ENCODE results near the gene TRAK2. TPM values are rescaled to one million over a fixed set of nuclear protein-coding genes. Genes with fewer than 3 reads are reported as not detected.

Gene TRAK2
- total and polyA plus RNA-seq, 7 donors, result 17.0 to 76.5 (median 48.9) TPM

DNA sequence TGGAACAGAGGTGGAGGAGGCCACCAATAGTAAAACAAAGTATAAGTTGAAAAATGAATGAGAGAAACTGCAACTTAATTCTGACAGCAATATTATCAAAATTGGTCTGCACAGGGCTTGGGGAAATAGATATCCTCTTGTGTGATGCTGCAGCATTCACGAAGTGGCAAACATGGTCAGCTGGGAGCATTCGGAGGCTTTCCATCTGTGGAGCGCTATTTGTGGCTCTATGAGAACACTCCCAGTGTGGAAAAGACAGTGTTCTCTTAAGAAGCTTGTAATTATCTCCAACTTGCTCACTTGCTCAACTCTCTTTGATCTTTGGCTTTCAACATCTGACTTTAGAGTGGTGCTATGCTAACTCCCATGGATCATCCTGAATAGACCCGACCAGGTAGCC is 91.0 kb downstream of the TRAK2 start:
- Histone ChIP-seq H3K4me1 (peaks cover 0 to 11% (median 5%) of the 10 kb centered on the region in 4 donors), H3K9me3 (no peaks in the 10 kb centered on the region), H3K27ac (no peak overlapping the region), H3K4me3 (no peak overlapping the region), H3K36me3 (peaks cover 0 to 8% (median 0%) of the 10 kb centered on the region in 4 donors), H3K27me3 (no peaks in the 10 kb centered on the region)
- 96 to 97% methylated on average over 4 of the region's 4 CpGs for WGBS, 2 donors
- intact Hi-C loops (cut with DNase I), result no loop called here
- TF ChIP-seq POLR2A (IDR thresholded peaks at IDR 0.05), result no peak
- TF ChIP-seq EP300 (IDR thresholded peaks at IDR 0.05), result no peak
- no peak for TF ChIP-seq POLR2AphosphoS5 (IDR thresholded peaks at IDR 0.05)
- TF ChIP-seq, protein P1, sequence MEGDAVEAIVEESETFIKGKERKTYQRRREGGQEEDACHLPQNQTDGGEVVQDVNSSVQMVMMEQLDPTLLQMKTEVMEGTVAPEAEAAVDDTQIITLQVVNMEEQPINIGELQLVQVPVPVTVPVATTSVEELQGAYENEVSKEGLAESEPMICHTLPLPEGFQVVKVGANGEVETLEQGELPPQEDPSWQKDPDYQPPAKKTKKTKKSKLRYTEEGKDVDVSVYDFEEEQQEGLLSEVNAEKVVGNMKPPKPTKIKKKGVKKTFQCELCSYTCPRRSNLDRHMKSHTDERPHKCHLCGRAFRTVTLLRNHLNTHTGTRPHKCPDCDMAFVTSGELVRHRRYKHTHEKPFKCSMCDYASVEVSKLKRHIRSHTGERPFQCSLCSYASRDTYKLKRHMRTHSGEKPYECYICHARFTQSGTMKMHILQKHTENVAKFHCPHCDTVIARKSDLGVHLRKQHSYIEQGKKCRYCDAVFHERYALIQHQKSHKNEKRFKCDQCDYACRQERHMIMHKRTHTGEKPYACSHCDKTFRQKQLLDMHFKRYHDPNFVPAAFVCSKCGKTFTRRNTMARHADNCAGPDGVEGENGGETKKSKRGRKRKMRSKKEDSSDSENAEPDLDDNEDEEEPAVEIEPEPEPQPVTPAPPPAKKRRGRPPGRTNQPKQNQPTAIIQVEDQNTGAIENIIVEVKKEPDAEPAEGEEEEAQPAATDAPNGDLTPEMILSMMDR (IDR thresholded peaks at IDR 0.05), result no peak
- no peak for DNase-seq

DNA sequence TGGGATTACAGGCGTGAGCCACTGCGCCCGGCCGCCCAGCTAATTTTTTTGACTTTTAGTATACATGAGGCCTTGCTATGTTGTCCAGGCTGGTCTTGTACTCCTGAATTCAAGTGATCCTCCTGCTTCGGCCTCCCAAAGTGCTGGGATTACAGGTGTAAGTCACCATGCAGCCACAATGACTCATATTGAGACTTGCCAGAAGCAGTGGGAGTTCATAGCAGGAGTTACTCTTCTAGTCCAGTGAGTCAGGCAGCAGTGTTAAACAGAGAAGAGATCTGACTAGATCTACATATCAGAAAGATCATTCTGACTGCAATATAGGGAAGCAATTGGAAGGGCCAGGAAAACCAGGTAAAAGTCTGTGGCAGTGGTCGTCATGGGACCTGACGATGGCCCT is 92.6 kb downstream of the TRAK2 start:
- TF ChIP-seq POLR2AphosphoS5 (IDR thresholded peaks at IDR 0.05) (no peak), EP300 (IDR thresholded peaks at IDR 0.05) (no peak)
- 79 to 91% methylated on average over 7 of the region's 7 CpGs for WGBS, 2 donors

DNA sequence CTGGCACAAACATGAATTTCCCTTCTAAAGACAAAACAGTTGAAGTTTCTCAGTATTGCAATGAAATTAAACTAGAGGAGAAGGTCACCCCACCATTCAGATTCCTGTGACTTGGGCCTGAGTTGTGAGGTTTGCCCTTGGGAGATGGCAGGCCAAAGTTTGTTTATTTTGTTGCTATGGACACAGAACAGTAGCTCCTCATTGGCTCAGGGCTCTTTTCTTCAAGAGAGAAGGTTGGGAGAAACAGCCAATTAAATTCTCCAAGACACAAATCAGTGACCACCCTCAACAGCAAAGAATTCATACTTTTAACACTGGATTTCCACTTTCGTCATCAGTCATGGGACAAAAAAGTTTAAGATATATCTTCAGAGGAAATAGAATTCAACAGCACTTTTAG is 94.0 kb downstream of the TRAK2 start, which contains the start of gene FLACC1:
Gene FLACC1, minus strand, starts transcription at position 125 of the 400 bp plus-strand sequence. CDS start 5,941 bp downstream, outside the sequence.
- DNase-seq, result no peak
- WGBS, 2 donors, result 72 to 76% methylated on average over 1 of the region's 1 CpG
- Histone ChIP-seq H3K9me3 (no peaks in the 10 kb centered on the region), H3K27ac (peak within 1 kb of the TSS in 2 of 4 donors; percentile 1 to 44), H3K36me3 (peaks cover 0 to 8% (median 0%) of the 10 kb centered on the region in 4 donors), H3K4me3 (peak within 1 kb of the TSS in 1 of 4 donors; percentile 4), H3K27me3 (no peaks in the 10 kb centered on the region), H3K4me1 (peaks cover 0 to 11% (median 5%) of the 10 kb centered on the region in 4 donors)
- TF ChIP-seq EP300 (IDR thresholded peaks at IDR 0.05), result no peak
- no peak for TF ChIP-seq POLR2A (IDR thresholded peaks at IDR 0.05)
- TF ChIP-seq, protein P1 (IDR thresholded peaks at IDR 0.05), result no peak
- peak in 1 of 4 donors; percentile 11 for TF ChIP-seq POLR2AphosphoS5 (IDR thresholded peaks at IDR 0.05)
- intact Hi-C loops (cut with DNase I), result no loop called here

More for the DNA sequence above, 92.6 kb downstream of the TRAK2 start:
- intact Hi-C loops (cut with DNase I), result no loop called here
- peaks cover 0 to 8% (median 0%) of the 10 kb centered on the region in 4 donors for H3K36me3 ChIP-seq
- H3K9me3 ChIP-seq, result no peaks in the 10 kb centered on the region
- H3K4me1 ChIP-seq, result peaks cover 0 to 11% (median 5%) of the 10 kb centered on the region in 4 donors
- H3K4me3 ChIP-seq, result no peak overlapping the region
- no peak overlapping the region for H3K27ac ChIP-seq
- no peaks in the 10 kb centered on the region for H3K27me3 ChIP-seq
- no peak for DNase-seq

DNA sequence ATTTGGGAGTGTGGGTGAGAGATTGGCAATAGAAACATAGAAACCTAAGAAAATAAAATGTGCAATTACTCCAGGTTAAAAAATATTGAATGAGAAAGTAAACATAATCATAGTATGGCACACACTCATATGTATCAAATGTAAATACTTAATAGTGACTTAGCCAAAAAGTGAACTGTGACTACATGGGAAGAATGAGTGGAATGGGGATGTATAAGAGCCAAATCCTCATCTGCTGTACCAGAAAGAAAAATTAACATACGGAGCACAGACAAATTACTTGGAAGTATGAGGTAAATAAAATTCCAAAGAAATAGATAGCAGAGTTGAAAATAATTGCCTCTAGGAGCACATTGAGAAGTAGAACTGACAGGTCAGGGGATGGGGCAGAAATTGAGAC is 98.1 kb downstream of the TRAK2 start:
- WGBS, 2 donors, result 78 to 94% methylated on average over 1 of the region's 1 CpG
- H3K4me1 ChIP-seq, result peaks cover 0 to 11% (median 5%) of the 10 kb centered on the region in 4 donors
- peaks cover 0 to 5% (median 0%) of the 10 kb centered on the region in 4 donors for H3K36me3 ChIP-seq
- DNase-seq, result no peak
- H3K27me3 ChIP-seq, result no peaks in the 10 kb centered on the region
- TF ChIP-seq, protein P1 (IDR thresholded peaks at IDR 0.05), result no peak
- TF ChIP-seq POLR2A (IDR thresholded peaks at IDR 0.05) (no peak), EP300 (IDR thresholded peaks at IDR 0.05) (no peak), POLR2AphosphoS5 (IDR thresholded peaks at IDR 0.05) (no peak)
- intact Hi-C loops (cut with DNase I), result no loop called here
- H3K27ac ChIP-seq, result peak overlapping the region in 1 of 4 donors; percentile 22
- no peak overlapping the region for H3K4me3 ChIP-seq
- no peaks in the 10 kb centered on the region for H3K9me3 ChIP-seq

DNA sequence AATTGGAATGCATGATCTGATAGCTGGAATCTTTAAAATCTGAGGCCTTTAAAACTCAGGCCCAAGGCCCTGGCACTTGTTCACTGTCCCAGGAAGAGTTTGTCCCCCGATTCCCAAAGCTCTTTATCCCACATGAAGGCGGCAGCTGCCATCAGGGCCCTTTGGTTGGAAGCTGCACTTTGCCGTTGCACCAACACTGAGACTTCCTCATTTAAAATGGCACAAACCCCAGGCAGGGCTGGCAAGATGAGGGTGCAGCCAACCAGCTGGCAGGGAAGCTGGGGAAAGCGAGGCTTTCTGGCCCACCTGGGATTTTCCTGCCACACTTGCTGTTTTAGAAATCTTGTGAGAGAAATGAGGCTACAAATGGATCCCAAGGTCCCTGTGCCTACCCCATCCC is 100.4 kb downstream of the TRAK2 start:
- 95 to 96% methylated on average over 4 of the region's 4 CpGs for whole genome bisulfite sequencing, 2 donors
- Histone ChIP-seq H3K36me3 (peaks cover 0 to 5% (median 0%) of the 10 kb centered on the region in 4 donors), H3K9me3 (no peaks in the 10 kb centered on the region), H3K4me3 (no peak overlapping the region), H3K27me3 (no peaks in the 10 kb centered on the region), H3K4me1 (peaks cover 0 to 4% (median 0%) of the 10 kb centered on the region in 4 donors), H3K27ac (no peak overlapping the region)
- TF ChIP-seq EP300 (IDR thresholded peaks at IDR 0.05), result no peak
- TF ChIP-seq POLR2AphosphoS5 (IDR thresholded peaks at IDR 0.05), result no peak
- TF ChIP-seq, protein P1 (IDR thresholded peaks at IDR 0.05), result no peak
- no peak for TF ChIP-seq POLR2A (IDR thresholded peaks at IDR 0.05)
- intact Hi-C loops (cut with DNase I), result no loop called here
- DNase-seq, result no peak
